GM12892 (cell line): ENCODE results near the gene SCGB1A1.
A peak's percentile ranks its signal among the peaks of the same experiment; 100 is the strongest.

Experiments used
- DNase-seq: peaks from one replicate; pipeline ENCODE4 v3.0.0; 2011; ENCODE audit not compliant: insufficient read length
- FAIRE-seq: peaks from 2 replicates; lab custom pipeline; 2011; peaks lifted over from hg19 to GRCh38; lab: Jason Lieb, UNC
- POLR2A ChIP-seq: IDR thresholded peaks from 2 replicates; pipeline ENCODE4 v1.6.1; 2011; ENCODE audit warnings: low read depth, low read length, control low read depth
- POLR2AphosphoS5 ChIP-seq: IDR thresholded peaks from 2 replicates; pipeline ENCODE4 v1.6.1; 2011; ENCODE audit warnings: low read depth, low read length, control low read depth
- TAF1 ChIP-seq: IDR thresholded peaks from 2 replicates; pipeline ENCODE4 v1.6.1; 2011; ENCODE audit warnings: low read depth, mild to moderate bottlenecking, control low read depth, low read length, borderline replicate concordance

Gene SCGB1A1

DNA sequence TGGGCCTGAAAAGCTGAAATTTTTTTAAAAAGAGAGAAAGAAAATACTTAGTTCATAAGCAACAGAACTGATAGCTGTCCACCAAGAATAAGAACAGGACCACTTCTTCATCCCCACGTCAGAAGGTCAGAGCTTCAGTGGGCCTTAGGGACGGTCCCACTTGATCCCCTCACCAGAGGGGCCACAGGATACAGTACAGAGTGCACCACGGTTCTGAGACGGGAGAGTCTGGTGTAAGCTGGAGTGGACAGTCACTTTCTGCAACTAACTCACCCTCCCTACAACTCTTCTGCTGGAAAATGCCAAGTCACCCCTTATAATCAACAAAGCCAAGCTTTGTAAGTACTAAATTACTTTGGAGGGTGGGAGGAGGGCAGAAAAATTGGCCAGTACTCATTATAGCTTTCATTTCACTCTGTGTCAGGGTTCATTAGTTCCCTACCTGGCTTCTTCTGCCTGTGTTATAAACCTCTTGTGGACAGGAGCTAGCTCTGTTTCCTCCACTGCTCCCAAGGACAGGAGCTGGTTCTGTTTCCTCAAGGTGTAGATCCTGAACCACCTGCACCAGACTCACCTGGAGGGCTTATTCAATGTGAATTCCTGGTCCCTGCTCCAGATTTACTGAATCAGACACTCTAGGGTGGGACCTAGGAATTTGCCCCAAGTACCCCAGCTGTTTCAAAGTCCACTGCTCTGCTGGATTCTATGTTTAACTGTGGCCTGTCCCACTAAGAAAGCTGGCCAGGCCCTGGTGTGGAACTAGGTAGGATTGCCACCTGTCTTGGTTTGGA lies 39.6 kb downstream of the SCGB1A1 start:
- DNase-seq (no peak), FAIRE-seq (no peak)

GRCh38 chr11:62459080-62459479 lies 40.2 kb downstream of the SCGB1A1 start:
- FAIRE-seq (no peak), DNase-seq (no peak)
- TF ChIP-seq POLR2AphosphoS5 (no peak), TAF1 (no peak), POLR2A (no peak)

More for the DNA sequence above, 39.6 kb downstream of the SCGB1A1 start:
- TF ChIP-seq POLR2A (no peak), POLR2AphosphoS5 (no peak), TAF1 (no peak)

DNA sequence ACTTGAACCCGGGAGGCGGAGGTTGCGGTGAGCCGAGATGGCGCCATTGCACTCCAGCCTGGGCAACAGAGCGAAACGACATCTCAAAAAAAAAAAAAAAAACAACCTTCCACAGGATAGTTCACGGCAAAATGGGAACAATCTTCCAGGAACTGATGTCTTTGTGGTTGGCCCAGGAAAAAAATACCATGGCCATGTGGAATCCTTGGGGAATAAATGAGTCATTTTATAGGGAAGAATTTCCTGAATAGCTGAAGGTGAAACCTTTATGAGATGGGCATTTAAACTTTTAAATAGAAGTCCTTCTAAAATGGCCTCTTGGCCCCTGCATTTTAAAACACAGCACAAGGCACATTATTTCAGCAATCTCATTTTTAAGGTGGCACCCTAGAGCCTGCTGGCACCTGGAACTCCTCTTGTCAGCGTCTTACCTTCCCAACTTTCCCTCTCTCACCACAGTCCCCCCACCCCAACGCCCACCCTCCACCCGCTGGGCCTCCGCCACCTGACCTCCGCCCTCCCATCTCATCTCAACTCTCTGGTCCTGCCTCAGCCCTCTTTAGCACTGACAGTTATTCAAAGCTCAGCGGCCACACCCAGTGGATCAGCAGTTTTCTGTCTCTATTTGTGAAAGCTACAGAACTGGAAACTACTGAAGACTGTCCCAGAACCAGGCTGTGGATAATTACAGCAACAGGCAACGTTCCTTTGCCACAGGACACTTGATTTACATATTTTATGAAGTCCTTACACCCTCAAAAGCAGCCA lies 43.1 kb downstream of the SCGB1A1 start:
- peak; percentile 24 for FAIRE-seq
- TF ChIP-seq POLR2AphosphoS5 (no peak), TAF1 (no peak), POLR2A (no peak)
- no peak for DNase-seq

- DNase-seq (no peak), FAIRE-seq (no peak)
- no peak for TF ChIP-seq POLR2A
Measured at GRCh38 chr11:62462508-62462892, 43.7 kb downstream of the SCGB1A1 start.

DNA sequence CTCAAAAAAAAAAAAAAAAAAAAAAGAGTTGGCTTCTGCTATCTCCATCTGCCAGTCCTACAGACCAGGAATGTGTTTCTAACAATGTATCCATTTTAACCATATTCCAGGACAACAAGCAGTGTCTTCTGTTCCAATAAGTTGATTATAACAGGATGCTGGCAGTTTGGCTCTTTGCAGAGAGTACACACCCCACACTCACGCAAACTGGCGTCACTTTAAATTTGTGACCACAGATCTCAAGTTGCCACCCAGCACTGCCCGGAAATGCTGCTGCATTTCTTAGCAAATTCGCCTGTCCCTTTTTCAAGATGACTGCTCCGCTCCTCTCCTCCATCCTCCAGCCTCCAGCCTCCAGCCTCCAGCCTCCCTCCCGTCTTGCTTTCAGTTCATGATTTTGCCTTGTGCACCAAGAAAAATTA lies 44.3 kb downstream of the SCGB1A1 start:
- TF ChIP-seq TAF1 (no peak), POLR2A (no peak), POLR2AphosphoS5 (no peak)
- FAIRE-seq (no peak), DNase-seq (no peak)

DNA sequence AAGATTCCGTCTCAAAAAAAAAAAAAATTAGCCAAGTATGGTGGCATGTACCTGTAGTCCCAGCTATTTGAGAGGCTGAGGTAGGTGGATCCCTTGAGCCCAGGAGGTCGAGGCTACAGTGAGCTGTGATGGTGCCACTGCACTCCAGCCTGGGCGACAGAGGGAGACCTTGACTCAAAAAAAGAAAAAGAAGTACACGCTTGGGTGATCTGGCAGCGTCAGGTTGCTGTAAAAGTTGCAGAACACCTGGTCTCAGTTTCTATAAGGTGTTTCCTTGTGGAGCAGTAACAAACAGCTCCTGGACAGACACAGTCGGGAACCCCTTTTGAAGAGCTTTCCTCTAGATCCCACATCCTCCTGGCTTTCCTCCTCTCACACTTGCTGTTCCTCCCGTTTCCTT lies 45.8 kb downstream of the SCGB1A1 start:
- FAIRE-seq (peak; percentile 36), DNase-seq (no peak)
- TF ChIP-seq POLR2AphosphoS5 = no peak
- TF ChIP-seq TAF1 = no peak
- TF ChIP-seq POLR2A = no peak

DNA sequence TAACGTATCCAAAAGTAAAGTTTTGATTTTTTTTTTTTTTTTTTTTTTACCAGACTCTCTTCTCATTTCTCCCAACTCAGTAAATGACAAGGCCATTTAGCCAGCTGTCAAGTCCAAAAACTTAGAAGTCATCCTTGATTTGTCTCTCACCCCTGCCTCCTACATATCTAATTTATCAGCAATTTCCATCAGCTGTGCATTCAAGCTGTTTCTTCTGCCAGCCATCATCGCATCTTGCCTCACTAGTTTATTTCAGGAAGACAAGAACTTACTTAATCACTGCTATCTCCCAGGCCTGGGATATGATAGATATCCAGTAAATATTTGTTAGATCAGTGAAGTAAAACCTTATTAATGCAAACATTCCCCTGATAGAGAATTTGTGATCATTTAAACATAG lies 47.6 kb downstream of the SCGB1A1 start:
- TF ChIP-seq POLR2A (no peak), TAF1 (no peak), POLR2AphosphoS5 (no peak)
- FAIRE-seq = no peak
- DNase-seq = no peak

DNA sequence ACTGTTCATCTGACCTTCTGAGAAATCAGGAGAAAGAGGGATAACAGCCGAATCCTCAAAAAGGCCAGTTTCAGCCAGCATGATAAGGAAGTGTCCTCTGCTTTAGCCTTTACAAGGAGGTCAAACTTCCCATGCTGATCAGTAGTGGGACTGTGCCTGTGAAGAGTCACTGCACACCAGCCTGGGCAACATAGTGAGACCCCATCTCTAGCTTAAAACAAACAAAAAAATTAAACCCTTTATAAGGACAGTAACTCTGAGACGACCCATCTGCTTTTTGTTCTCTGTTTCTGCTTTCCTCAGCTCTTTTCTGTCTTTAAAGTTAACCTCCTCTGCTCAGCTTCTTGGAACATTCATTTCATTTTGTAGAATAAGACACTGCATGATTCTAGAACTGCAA lies 49.7 kb downstream of the SCGB1A1 start:
- FAIRE-seq (no peak), DNase-seq (no peak)
- TF ChIP-seq POLR2A (no peak), POLR2AphosphoS5 (no peak), TAF1 (no peak)

- FAIRE-seq (no peak), DNase-seq (no peak)
- TF ChIP-seq TAF1 (no peak), POLR2A (no peak), POLR2AphosphoS5 (no peak)
Measured at GRCh38 chr11:62471603-62472002, 52.8 kb downstream of the SCGB1A1 start.

- DNase-seq (no peak), FAIRE-seq (no peak)
- no peak for TF ChIP-seq POLR2A
- TF ChIP-seq TAF1 = no peak
- no peak for TF ChIP-seq POLR2AphosphoS5
Measured at GRCh38 chr11:62472063-62472884, 53.4 kb downstream of the SCGB1A1 start.
